GM12865 (cell line): ENCODE results near the gene TBC1D9.

ENCODE experiments used
- DNase-seq: peaks from one replicate; pipeline ENCODE4 v3.0.0; 2010; ENCODE audit warnings: low read depth
- H3K4me3 ChIP-seq: 2 replicates; pipeline ENCODE4 v1.5.1; 2011; ENCODE audit warnings: mild to moderate bottlenecking, low read depth, low read length, control low read depth
- CTCF ChIP-seq: IDR thresholded peaks from 2 replicates; pipeline ENCODE4 v1.5.1; 2011; ENCODE audit warnings: low read length, control low read depth, low read depth, inconsistent platforms; ENCODE audit not compliant: insufficient read depth; ENCODE audit errors: missing control alignments

The TBC1D9 gene

GRCh38 chr4:140736669-140737343 is 19.4 kb downstream of the TBC1D9 start:
- DNase-seq, result no peak
- no peak overlapping the region for H3K4me3 ChIP-seq
- no peak for TF ChIP-seq CTCF

GRCh38 chr4:140735779-140736391 is 20.3 kb downstream of the TBC1D9 start:
- DNase-seq, result no peak
- H3K4me3 ChIP-seq, result no peak overlapping the region
- no peak for TF ChIP-seq CTCF

- H3K4me3 ChIP-seq, result no peak overlapping the region
- no peak for DNase-seq
- no peak for TF ChIP-seq CTCF
Observed at GRCh38 chr4:140735317-140735716, 20.9 kb downstream of the TBC1D9 start.

GRCh38 chr4:140732780-140733179 is 23.4 kb downstream of the TBC1D9 start:
- DNase-seq, result no peak
- TF ChIP-seq CTCF, result no peak
- no peak overlapping the region for H3K4me3 ChIP-seq

GRCh38 chr4:140729344-140730049 is 26.7 kb downstream of the TBC1D9 start:
- TF ChIP-seq CTCF, result no peak
- no peak for DNase-seq
- no peak overlapping the region for H3K4me3 ChIP-seq

GRCh38 chr4:140726776-140727500 is 29.2 kb downstream of the TBC1D9 start:
- DNase-seq, result peak; percentile 16
- H3K4me3 ChIP-seq, result no peak overlapping the region
- TF ChIP-seq CTCF, result no peak
